ENCODE measurements around the gene BTBD17. TPM values are rescaled to one million over a fixed set of nuclear protein-coding genes. Genes with fewer than 3 reads are reported as not detected.

Gene BTBD17
- total and polyA plus RNA-seq, 2 of the 8 experiments (the other 6 are each of a cell fraction or from before 2014, with no cell fraction given) = 7.0 to 14.8 TPM

- no peak overlapping the region for H4K91ac ChIP-seq (replicated peaks; ENCODE audit: insufficient read length, low read length)
- CTCF ChIA-PET (ENCODE audit: partially characterized antibody) = interaction anchor here (0.7 to 7.3 kb wide), 13 partner anchors 9 to 85 kb away, joined by 3 to 55 read pairs (median 4); no protein-coding TSS in a partner anchor
- H3K4ac ChIP-seq (replicated peaks; ENCODE audit: insufficient read length, low read depth, low read length) = no peak overlapping the region
- H2AFZ ChIP-seq (ENCODE audit: low read length) = no peak overlapping the region
- H3K23me2 ChIP-seq (ENCODE audit: low read depth, low read length) = no peaks in the 10 kb centered on the region
- no peak overlapping the region for H3K23ac ChIP-seq (ENCODE audit: insufficient read length)
- WGBS, 2 experiments (ENCODE audit: extremely low coverage in 1 of 2, insufficient coverage in 1 of 2, insufficient read length in 1 of 2, insufficient replicate concordance in 2 of 2, low coverage in 1 of 2, low lambda C conversion rate in 2 of 2, missing lambda C conversion rate in 1 of 2) = 89% methylated on average over 5 of the region's 5 CpGs; no CpG with 5 or more reads in 1 of the 2 experiments
- DNase-seq (ENCODE audit: low read depth in 1 of 2, low spot score in 2 of 2) (no peak), FAIRE-seq (no peak)
- H2BK20ac ChIP-seq (ENCODE audit: low read length) = no peak overlapping the region
- H3K79me2 ChIP-seq (ENCODE audit: control insufficient read depth in 1 of 2, insufficient read depth in 2 of 2, low read length in 2 of 2) = no peaks in the 10 kb centered on the region
- peaks cover 7 to 13% of the 10 kb centered on the region in 2 experiments; a peak in 2 of 4 replicates for H3K9me3 ChIP-seq (ENCODE audit: insufficient read depth in 2 of 2, low read depth in 1 of 2, low read length in 1 of 2)
- H3K79me1 ChIP-seq (ENCODE audit: low read depth, low read length) = no peaks in the 10 kb centered on the region
- POLR2A ChIA-PET (ENCODE audit: partially characterized antibody) = no interaction called here
- no peaks in the 10 kb centered on the region for H4K20me1 ChIP-seq (replicated peaks in 1 of 2; ENCODE audit: control insufficient read depth in 1 of 2, insufficient read depth in 2 of 2, low read length in 2 of 2)
- H3K4me1 ChIP-seq (replicated peaks in 1 of 4; ENCODE audit: control insufficient read depth in 3 of 4, insufficient read depth in 4 of 4, low read length in 3 of 4) = peaks cover 0 to 9% (median 3%) of the 10 kb centered on the region in 4 experiments; a peak in 4 of 7 replicates
- no peak overlapping the region for H4K8ac ChIP-seq (ENCODE audit: extremely low read depth, insufficient read depth, low read length)
- no peak overlapping the region for H3K4me3 ChIP-seq (ENCODE audit: extremely low read depth in 1 of 4, insufficient read depth in 2 of 4, low read depth in 3 of 4, low read length in 4 of 4)
- H2BK5ac ChIP-seq (ENCODE audit: low read depth, low read length) = no peak overlapping the region
- no peak overlapping the region; the same call in 1 of the 2 replicates for H3K18ac ChIP-seq (ENCODE audit: extremely low read depth, low read length)
- no peak for TF ChIP-seq SIX5 (IDR thresholded peaks at IDR 0.05; ENCODE audit: low read depth, low read length)
- TF ChIP-seq SRF (IDR thresholded peaks at IDR 0.05; ENCODE audit: low read depth, low read length) = no peak
- TF ChIP-seq SAP30 (IDR thresholded peaks at IDR 0.05; ENCODE audit: insufficient read depth, insufficient replicate concordance, low read length) = no peak
- no peak for TF ChIP-seq KDM5A (IDR thresholded peaks at IDR 0.05; ENCODE audit: low read length)
- no peak for TF ChIP-seq CHD1 (IDR thresholded peaks at IDR 0.05; ENCODE audit: low read depth, low read length)
- TF ChIP-seq JUN (IDR thresholded peaks at IDR 0.05; ENCODE audit: low read depth, low read length) = no peak
- no peak overlapping the region for H2BK15ac ChIP-seq (ENCODE audit: low read length)
- no peaks in the 10 kb centered on the region for H3K36me3 ChIP-seq (ENCODE audit: control insufficient read depth in 2 of 4, insufficient read depth in 4 of 4, low read length in 3 of 4)
- no peak overlapping the region for H4K5ac ChIP-seq (ENCODE audit: insufficient read length, low read depth, low read length)
- H2BK12ac ChIP-seq (ENCODE audit: low read depth, low read length) = 0 out of 2 replicates have a peak overlapping the region, but pooled peaks have one; percentile 9
- no peaks in the 10 kb centered on the region; a peak in 1 of 7 replicates for H3K27me3 ChIP-seq (replicated peaks in 1 of 4; ENCODE audit: control insufficient read depth in 3 of 4, extremely low read depth in 1 of 4, insufficient read depth in 3 of 4, low read length in 3 of 4)
- no peak overlapping the region for H3K56ac ChIP-seq (replicated peaks; ENCODE audit: insufficient read length, low read depth, low read length)
- H3K4me2 ChIP-seq (ENCODE audit: insufficient read depth in 1 of 2, low read depth in 2 of 2, low read length in 2 of 2) = no peak overlapping the region; a peak in 1 of 4 replicates
- H3K9ac ChIP-seq (replicated peaks in 1 of 4; ENCODE audit: extremely low read depth in 1 of 4, low read depth in 3 of 4, low read length in 3 of 4) = no peak overlapping the region
- H3K14ac ChIP-seq (ENCODE audit: insufficient read length) = no peak overlapping the region
- H3K27ac ChIP-seq (ENCODE audit: low read depth, low read length) = no peak overlapping the region
- no peak overlapping the region for H2BK120ac ChIP-seq (replicated peaks; ENCODE audit: low read depth, low read length)
- no peak overlapping the region for H2AK5ac ChIP-seq (ENCODE audit: low read depth, low read length)
Measured at GRCh38 chr17:74335529-74336062, 26.1 kb downstream of the BTBD17 start.
